DOHH2 (cell line): ENCODE results near the gene DNPH1.
A peak's percentile ranks its signal among the peaks of the same experiment; 100 is the strongest.

Source experiments
- H3F3A ChIP-seq: fragments of 200-600 bp; sonication (generic), shearing (Covaris generic); 2 replicates; pipeline ENCODE4 v1.6.0; 2016; ENCODE audit warnings: antibody characterized with exemption, mild to moderate bottlenecking; ENCODE audit not compliant: control insufficient read depth, insufficient read depth
- H3K27ac ChIP-seq: fragments of 200-600 bp; sonication (generic); 2 replicates; pipeline ENCODE4 v1.5.1; 2014; ENCODE audit warnings: low read depth, mild to moderate bottlenecking, low read length, moderate library complexity
- H3K27me3 ChIP-seq: fragments of 200-600 bp; sonication (generic); 2 replicates; pipeline ENCODE4 v1.6.1; 2014; ENCODE audit warnings: mild to moderate bottlenecking, low read length, mixed read lengths; ENCODE audit not compliant: control insufficient read depth
- H3K36me3 ChIP-seq: fragments of 200-600 bp; sonication (generic); 2 replicates; pipeline ENCODE4 v1.6.1; 2014; ENCODE audit warnings: mild to moderate bottlenecking, low read length, moderate library complexity, mixed read lengths; ENCODE audit not compliant: control insufficient read depth
- H3K4me1 ChIP-seq: fragments of 200-600 bp; sonication (generic); 2 replicates; pipeline ENCODE4 v1.6.1; 2014; ENCODE audit warnings: mild to moderate bottlenecking, low read length, mixed read lengths; ENCODE audit not compliant: control insufficient read depth
- H3K4me2 ChIP-seq: fragments of 200-600 bp; sonication (generic); 2 replicates; pipeline ENCODE4 v1.6.0; 2014; ENCODE audit warnings: mild to moderate bottlenecking, low read length, moderate library complexity
- H3K4me3 ChIP-seq: fragments of 200-600 bp; sonication (generic); 2 replicates; pipeline ENCODE4 v1.5.1; 2014; ENCODE audit warnings: mild to moderate bottlenecking, low read length, mixed read lengths
- H3K79me2 ChIP-seq: fragments of 200-600 bp; sonication (generic); 2 replicates; pipeline ENCODE4 v1.6.1; 2014; ENCODE audit warnings: mild to moderate bottlenecking, low read length, mixed read lengths; ENCODE audit not compliant: control insufficient read depth
- H3K9me2 ChIP-seq: fragments of 200-600 bp; sonication (generic); replicated peaks from 2 replicates; pipeline ENCODE4 v1.6.1; 2014; ENCODE audit warnings: mild to moderate bottlenecking, low read length, mixed read lengths; ENCODE audit not compliant: control insufficient read depth
- H3K9me3 ChIP-seq: fragments of 200-600 bp; sonication (generic); 2 replicates; pipeline ENCODE4 v1.6.1; 2014; ENCODE audit warnings: antibody characterized with exemption, low read length, mixed read lengths; ENCODE audit not compliant: control insufficient read depth, insufficient read depth
- H4K20me1 ChIP-seq: fragments of 200-600 bp; sonication (generic); 2 replicates; pipeline ENCODE4 v1.6.0; 2014; ENCODE audit warnings: low read depth, mild to moderate bottlenecking, antibody characterized with exemption, low read length, moderate library complexity; ENCODE audit not compliant: control insufficient read depth, insufficient read depth
- CTCF ChIP-seq: fragments of 200-600 bp; sonication (generic); IDR thresholded peaks from one replicate; pipeline ENCODE4 v1.5.1; 2014; ENCODE audit warnings: antibody characterized with exemption, mild to moderate bottlenecking, low read depth, low read length; ENCODE audit not compliant: poor library complexity, severe bottlenecking
- EZH2phosphoT487 ChIP-seq: fragments of 200-600 bp; sonication (generic); IDR thresholded peaks from 2 replicates; pipeline ENCODE4 v1.6.1; 2017; ENCODE audit warnings: borderline replicate concordance, mild to moderate bottlenecking, antibody characterized with exemption, low read length, moderate library complexity, mixed read lengths

DNPH1 gene

GRCh38 chr6:43180985-43181384 is 48.3 kb downstream of the DNPH1 start:
- no peaks in the 10 kb centered on the region for H3K9me3 ChIP-seq
- peaks cover 15% of the 10 kb centered on the region for H3F3A ChIP-seq
- H3K27me3 ChIP-seq = no peaks in the 10 kb centered on the region
- no peaks in the 10 kb centered on the region for H3K9me2 ChIP-seq
- no peaks in the 10 kb centered on the region for H4K20me1 ChIP-seq
- H3K4me2 ChIP-seq = peak overlapping the region; percentile 91
- TF ChIP-seq CTCF = no peak
- no peak for TF ChIP-seq EZH2phosphoT487
- H3K4me1 ChIP-seq = peaks cover 21% of the 10 kb centered on the region
- no peak overlapping the region for H3K4me3 ChIP-seq
- H3K27ac ChIP-seq = peak overlapping the region; percentile 32; the same call in 1 of the 2 replicates
- H3K79me2 ChIP-seq = peaks cover 29% of the 10 kb centered on the region
- H3K36me3 ChIP-seq = peaks cover 56% of the 10 kb centered on the region

GRCh38 chr6:43180058-43180457 is 49.2 kb downstream of the DNPH1 start:
- H3K9me3 ChIP-seq = no peaks in the 10 kb centered on the region
- H3K27ac ChIP-seq = no peak overlapping the region
- peaks cover 23% of the 10 kb centered on the region for H3K4me1 ChIP-seq
- H3K4me2 ChIP-seq = no peak overlapping the region
- peaks cover 56% of the 10 kb centered on the region for H3K36me3 ChIP-seq
- no peaks in the 10 kb centered on the region for H3K27me3 ChIP-seq
- no peaks in the 10 kb centered on the region for H3K9me2 ChIP-seq
- peaks cover 38% of the 10 kb centered on the region for H3K79me2 ChIP-seq
- no peak overlapping the region for H3K4me3 ChIP-seq
- peaks cover 6% of the 10 kb centered on the region; the same call in 1 of the 2 replicates for H4K20me1 ChIP-seq
- TF ChIP-seq CTCF (no peak), EZH2phosphoT487 (no peak)
- peaks cover 15% of the 10 kb centered on the region for H3F3A ChIP-seq

- H3K9me3 ChIP-seq = no peaks in the 10 kb centered on the region
- peaks cover 53% of the 10 kb centered on the region for H3K36me3 ChIP-seq
- H3K27ac ChIP-seq = no peak overlapping the region
- no peak overlapping the region for H3K4me2 ChIP-seq
- peaks cover 31% of the 10 kb centered on the region for H3K4me1 ChIP-seq
- H4K20me1 ChIP-seq = peaks cover 10% of the 10 kb centered on the region; the same call in 1 of the 2 replicates
- TF ChIP-seq CTCF (no peak), EZH2phosphoT487 (no peak)
- peaks cover 15% of the 10 kb centered on the region for H3F3A ChIP-seq
- H3K79me2 ChIP-seq = peaks cover 40% of the 10 kb centered on the region
- H3K4me3 ChIP-seq = no peak overlapping the region
- no peaks in the 10 kb centered on the region for H3K9me2 ChIP-seq
- H3K27me3 ChIP-seq = no peaks in the 10 kb centered on the region
Measured at GRCh38 chr6:43178951-43179830, 50.1 kb downstream of the DNPH1 start.
